ENCODE measurements around the gene ANAPC10. TPM values are rescaled to one million over a fixed set of nuclear protein-coding genes. Genes with fewer than 3 reads are reported as not detected.

Gene ANAPC10
- total RNA-seq, 1 experiment from 2014 or later, result 10.5 TPM

- in situ Hi-C loops (cut with HindIII; ENCODE audit: low pct_unique_long_range_greater_than_20kb, low sequenced_read_pairs), result no loop called here
- no peak for ATAC-seq
- no TSS peak for BruUV-seq (replicated peaks)
- Histone ChIP-seq H3K4me3 (ENCODE audit: low read depth in 2 of 2, low read length in 2 of 2) (no peak overlapping the region), H3K27ac (ENCODE audit: low read length) (no peak overlapping the region), H3K27me3 (ENCODE audit: control insufficient read depth, insufficient read depth, low read length) (no peaks in the 10 kb centered on the region), H3K9me3 (ENCODE audit: control insufficient read depth, insufficient read depth, low read depth, low read length) (no peaks in the 10 kb centered on the region), H3K4me1 (ENCODE audit: control insufficient read depth, insufficient read depth, low read length) (peaks cover 5% of the 10 kb centered on the region; the same call in 1 of the 2 replicates), H3K36me3 (ENCODE audit: control insufficient read depth, insufficient read depth, low read length) (peaks cover 13% of the 10 kb centered on the region)
- ChIA-PET CTCF (no interaction called here), POLR2A (interaction anchor here (0.7 kb wide), 1 partner anchor 11 kb away, joined by 4 read pairs; no protein-coding TSS in a partner anchor)
- DNase-seq (ENCODE audit: low read depth, low spot score), result no peak
- TF ChIP-seq POLR2AphosphoS5 (IDR thresholded peaks at IDR 0.05; ENCODE audit: low read depth, low read length) (no peak), CTCF (IDR thresholded peaks at IDR 0.05) (no peak), REST (IDR thresholded peaks at IDR 0.05; ENCODE audit: insufficient read depth in 1 of 2, low read depth in 2 of 2, low read length in 1 of 2) (no peak), TCF7L2 (IDR thresholded peaks at IDR 0.05; ENCODE audit: low read depth, low read length) (no peak), SIN3A (IDR thresholded peaks at IDR 0.05; ENCODE audit: borderline replicate concordance, insufficient read depth, low read depth, low read length) (no peak)
- intact Hi-C loops (cut with micrococcal nuclease; ENCODE audit: unreplicated experiment), result no loop called here
These were observed 4.4 kb downstream of the ANAPC10 start for GRCh38 chr4:145093638-145094037.

- Histone ChIP-seq H3K9me3 (ENCODE audit: control insufficient read depth, insufficient read depth, low read depth, low read length) (no peaks in the 10 kb centered on the region), H3K36me3 (ENCODE audit: control insufficient read depth, insufficient read depth, low read length) (peaks cover 7% of the 10 kb centered on the region; the same call in 1 of the 2 replicates), H3K27ac (ENCODE audit: low read length) (no peak overlapping the region), H3K4me3 (ENCODE audit: low read depth in 2 of 2, low read length in 2 of 2) (no peak overlapping the region), H3K4me1 (ENCODE audit: control insufficient read depth, insufficient read depth, low read length) (no peaks in the 10 kb centered on the region), H3K27me3 (ENCODE audit: control insufficient read depth, insufficient read depth, low read length) (no peaks in the 10 kb centered on the region)
- ChIA-PET CTCF (no interaction called here), POLR2A (no interaction called here)
- BruUV-seq (replicated peaks), result no TSS peak
- DNase-seq (ENCODE audit: low read depth, low spot score), result no peak
- intact Hi-C loops (cut with micrococcal nuclease; ENCODE audit: unreplicated experiment), result no loop called here
- no peak for ATAC-seq
- in situ Hi-C loops (cut with HindIII; ENCODE audit: low pct_unique_long_range_greater_than_20kb, low sequenced_read_pairs), result no loop called here
- TF ChIP-seq SIN3A (IDR thresholded peaks at IDR 0.05; ENCODE audit: borderline replicate concordance, insufficient read depth, low read depth, low read length) (no peak), TCF7L2 (IDR thresholded peaks at IDR 0.05; ENCODE audit: low read depth, low read length) (no peak), POLR2AphosphoS5 (IDR thresholded peaks at IDR 0.05; ENCODE audit: low read depth, low read length) (no peak), REST (IDR thresholded peaks at IDR 0.05; ENCODE audit: insufficient read depth in 1 of 2, low read depth in 2 of 2, low read length in 1 of 2) (no peak), CTCF (IDR thresholded peaks at IDR 0.05) (no peak)
These were observed 7.6 kb downstream of the ANAPC10 start for GRCh38 chr4:145090380-145090779.
